Tibial artery (tissue), 4 donors: ENCODE data around the gene RNASE12.

Experiments used
- DNase-seq, 2 donors: peaks; one replicate each; pipeline ENCODE4 v3.0.0-alpha.2; 2019
- H3K27ac ChIP-seq, 2 donors: fragments of 200-600 bp; sonication (generic) in 1 of 2; 1 replicate in 1 of 2; 2 replicates in 1 of 2; pipeline ENCODE4 v1.5.1; 2018 to 2019; ENCODE audit warnings: mild to moderate bottlenecking in 1 of 2
- H3K27me3 ChIP-seq, 2 donors: fragments of 200-600 bp; sonication (generic) in 1 of 2; one replicate each; pipeline versions ENCODE4 v1.5.1 to v1.6.0; 2016 to 2019
- H3K36me3 ChIP-seq, 3 donors: fragments of 200-600 bp; sonication (generic) in 2 of 3; one replicate each; pipeline ENCODE4 v1.5.1; 2016 to 2019; ENCODE audit warnings: mild to moderate bottlenecking in 2 of 3
- H3K4me1 ChIP-seq, 4 donors: fragments of 200-600 bp; sonication (generic) in 2 of 4; 1 replicate in 3 of 4; 2 replicates in 1 of 4; pipeline ENCODE4 v1.5.1; 2016 to 2019
- H3K4me3 ChIP-seq, 2 donors: fragments of 200-600 bp; sonication (generic) in 1 of 2; 1 replicate in 1 of 2; 2 replicates in 1 of 2; pipeline ENCODE4 v1.5.1; 2018 to 2019; ENCODE audit warnings: mild to moderate bottlenecking in 2 of 2
- H3K9me3 ChIP-seq, 3 donors: fragments of 200-600 bp; sonication (generic) in 1 of 3; one replicate each; pipeline ENCODE4 v1.5.1; 2016 to 2019
- intact Hi-C: fragments of 100-400 bp; cut with DNase I; formaldehyde crosslinking; loops from one replicate; pipeline ENCODE4 v1.15.0; 2023; ENCODE audit warnings: low total_unique reads
- TF ChIP-seq, protein P1 (sequence below), 2 experiments: fragments of 200-600 bp in 1 of 2; fragments of 450-650 bp in 1 of 2; IDR thresholded peaks; one replicate each; pipeline ENCODE4 v1.5.1; 2017 to 2019; ENCODE audit warnings: antibody characterized with exemption in 2 of 2, mild to moderate bottlenecking in 1 of 2, moderate library complexity in 1 of 2

RNASE12 gene

DNA sequence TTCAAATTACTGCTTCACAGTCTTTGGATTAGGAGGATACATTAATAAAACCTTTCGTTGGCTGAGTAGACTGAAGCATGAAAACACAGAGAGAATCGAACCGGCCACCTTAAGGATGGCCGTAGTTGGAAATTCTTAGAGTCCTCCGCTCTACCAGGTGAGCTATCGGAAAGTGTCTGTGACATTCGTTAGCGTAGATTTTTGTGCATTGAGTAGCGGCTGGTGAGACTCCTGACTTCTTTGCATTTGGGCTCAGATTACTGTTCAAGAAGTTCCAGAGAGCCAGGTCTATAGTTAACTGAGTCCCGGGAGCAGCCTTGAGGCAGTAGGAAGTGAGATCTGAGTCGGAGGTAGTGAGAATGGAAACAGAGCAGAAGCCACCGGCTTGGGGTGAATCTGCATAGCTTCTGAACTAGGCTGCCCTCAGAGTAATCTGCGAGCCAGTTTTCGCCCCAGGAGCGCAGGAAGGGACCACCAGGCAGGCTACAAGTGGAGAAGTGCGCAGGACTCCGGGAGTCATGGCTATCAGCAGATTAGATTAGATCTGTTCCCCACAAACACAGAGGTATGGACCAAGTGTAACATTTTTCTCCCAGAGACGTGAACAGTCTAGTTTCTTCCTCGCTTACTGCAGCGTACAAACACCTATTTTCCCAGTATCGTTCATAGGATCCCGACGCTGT, 39.3 kb upstream of the RNASE12 start:
- H3K4me1 ChIP-seq: peaks cover 0 to 52% (median 36%) of the 10 kb centered on the region in 4 donors
- H3K9me3 ChIP-seq: no peaks in the 10 kb centered on the region
- no peaks in the 10 kb centered on the region for H3K36me3 ChIP-seq
- intact Hi-C loops: no loop called here
- DNase-seq: no peak
- H3K27me3 ChIP-seq: no peaks in the 10 kb centered on the region
- TF ChIP-seq, protein P1, sequence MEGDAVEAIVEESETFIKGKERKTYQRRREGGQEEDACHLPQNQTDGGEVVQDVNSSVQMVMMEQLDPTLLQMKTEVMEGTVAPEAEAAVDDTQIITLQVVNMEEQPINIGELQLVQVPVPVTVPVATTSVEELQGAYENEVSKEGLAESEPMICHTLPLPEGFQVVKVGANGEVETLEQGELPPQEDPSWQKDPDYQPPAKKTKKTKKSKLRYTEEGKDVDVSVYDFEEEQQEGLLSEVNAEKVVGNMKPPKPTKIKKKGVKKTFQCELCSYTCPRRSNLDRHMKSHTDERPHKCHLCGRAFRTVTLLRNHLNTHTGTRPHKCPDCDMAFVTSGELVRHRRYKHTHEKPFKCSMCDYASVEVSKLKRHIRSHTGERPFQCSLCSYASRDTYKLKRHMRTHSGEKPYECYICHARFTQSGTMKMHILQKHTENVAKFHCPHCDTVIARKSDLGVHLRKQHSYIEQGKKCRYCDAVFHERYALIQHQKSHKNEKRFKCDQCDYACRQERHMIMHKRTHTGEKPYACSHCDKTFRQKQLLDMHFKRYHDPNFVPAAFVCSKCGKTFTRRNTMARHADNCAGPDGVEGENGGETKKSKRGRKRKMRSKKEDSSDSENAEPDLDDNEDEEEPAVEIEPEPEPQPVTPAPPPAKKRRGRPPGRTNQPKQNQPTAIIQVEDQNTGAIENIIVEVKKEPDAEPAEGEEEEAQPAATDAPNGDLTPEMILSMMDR (IDR thresholded peaks at IDR 0.05): no peak
- peak overlapping the region in 1 of 2 donors; percentile 12 for H3K27ac ChIP-seq
- peak overlapping the region; percentile 11 to 48 for H3K4me3 ChIP-seq

DNA sequence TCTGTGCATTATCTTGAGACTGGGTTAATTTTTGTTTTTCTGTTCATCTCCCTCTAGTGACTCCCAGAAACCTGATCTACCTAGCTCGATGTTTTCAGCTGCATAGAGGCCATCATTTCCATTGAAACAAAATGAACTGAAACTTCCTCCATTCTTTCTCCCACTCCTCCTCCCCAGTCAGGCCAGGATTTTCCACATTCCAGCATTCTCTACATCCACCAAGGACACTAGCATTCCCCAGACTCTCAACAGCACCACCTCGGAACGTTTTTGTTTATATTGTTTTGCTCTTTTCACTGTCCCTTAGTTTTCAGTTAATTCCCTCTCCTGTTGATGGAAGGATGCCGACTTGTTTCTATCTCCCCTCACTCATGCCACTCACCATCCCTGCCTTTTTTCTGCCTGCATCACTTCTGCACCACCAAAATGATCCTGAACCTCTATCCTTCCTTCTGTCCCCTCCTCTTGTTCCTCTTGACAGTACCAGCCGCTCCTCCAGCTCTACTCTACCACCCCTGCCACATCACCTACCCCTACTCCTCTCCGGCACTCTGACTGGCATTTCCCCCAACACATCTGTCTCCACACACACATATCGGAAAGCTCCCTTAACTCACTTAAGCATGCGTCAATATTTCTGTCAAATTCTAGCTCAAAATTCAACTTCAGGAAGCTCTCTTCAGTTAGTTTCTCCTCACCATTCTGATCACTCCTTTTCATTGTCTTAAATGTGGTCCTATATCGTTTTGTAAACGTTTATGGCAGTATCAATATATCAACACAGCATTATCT, 37.1 kb upstream of the RNASE12 start:
- intact Hi-C loops: loop anchor here (5.0 kb wide), 1 partner anchor 59 kb away; the partner anchor contains the start of gene ANG
- DNase-seq: no peak

DNA sequence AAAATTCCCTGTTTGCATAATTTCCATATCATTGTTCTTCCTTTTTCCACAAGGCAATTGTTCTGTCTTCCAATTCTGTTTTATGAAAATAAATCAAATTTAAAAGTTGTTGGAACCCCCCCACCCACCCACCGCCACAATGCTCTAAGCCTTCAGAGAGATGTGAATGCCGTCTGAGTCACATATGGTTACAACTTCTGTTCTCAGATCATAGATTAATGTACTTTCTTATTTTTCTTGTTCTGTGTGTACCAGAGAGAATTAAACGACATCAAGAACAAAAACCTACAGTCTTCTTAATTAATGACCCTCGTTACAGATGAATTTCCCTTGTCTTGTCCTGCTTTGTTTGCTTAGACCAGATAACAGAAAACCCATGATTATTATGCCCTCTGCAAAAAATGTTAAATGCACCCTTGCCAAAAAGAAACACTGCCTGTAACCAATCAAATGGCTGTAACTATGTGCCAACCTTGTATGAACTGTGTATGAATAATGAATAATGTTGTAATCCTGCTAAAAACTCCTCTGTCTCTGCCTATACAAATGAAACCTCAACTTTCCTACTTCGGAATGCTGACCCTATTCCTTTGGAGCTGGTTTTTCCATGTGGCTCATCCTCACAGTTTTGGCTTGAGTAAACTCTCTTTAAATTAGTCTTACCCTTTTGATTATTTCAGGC, 36.3 kb upstream of the RNASE12 start:
- no peaks in the 10 kb centered on the region for H3K9me3 ChIP-seq
- no peak for DNase-seq
- H3K36me3 ChIP-seq: no peaks in the 10 kb centered on the region
- no peak overlapping the region for H3K4me3 ChIP-seq
- H3K27ac ChIP-seq: no peak overlapping the region
- intact Hi-C loops: loop anchor here (5.0 kb wide), 1 partner anchor 60 kb away; the partner anchor contains the start of gene ANG
- H3K4me1 ChIP-seq: peaks cover 0 to 68% (median 42%) of the 10 kb centered on the region in 4 donors
- peaks cover 0 to 4% of the 10 kb centered on the region in 2 donors for H3K27me3 ChIP-seq
- TF ChIP-seq, protein P1 (IDR thresholded peaks at IDR 0.05): no peak

More for the DNA sequence above, 37.1 kb upstream of the RNASE12 start:
- H3K4me3 ChIP-seq: no peak overlapping the region
- no peaks in the 10 kb centered on the region for H3K27me3 ChIP-seq
- no peaks in the 10 kb centered on the region for H3K9me3 ChIP-seq
- H3K36me3 ChIP-seq: no peaks in the 10 kb centered on the region
- TF ChIP-seq, protein P1 (IDR thresholded peaks at IDR 0.05): no peak
- H3K27ac ChIP-seq: no peak overlapping the region
- peaks cover 0 to 68% (median 40%) of the 10 kb centered on the region in 4 donors for H3K4me1 ChIP-seq

DNA sequence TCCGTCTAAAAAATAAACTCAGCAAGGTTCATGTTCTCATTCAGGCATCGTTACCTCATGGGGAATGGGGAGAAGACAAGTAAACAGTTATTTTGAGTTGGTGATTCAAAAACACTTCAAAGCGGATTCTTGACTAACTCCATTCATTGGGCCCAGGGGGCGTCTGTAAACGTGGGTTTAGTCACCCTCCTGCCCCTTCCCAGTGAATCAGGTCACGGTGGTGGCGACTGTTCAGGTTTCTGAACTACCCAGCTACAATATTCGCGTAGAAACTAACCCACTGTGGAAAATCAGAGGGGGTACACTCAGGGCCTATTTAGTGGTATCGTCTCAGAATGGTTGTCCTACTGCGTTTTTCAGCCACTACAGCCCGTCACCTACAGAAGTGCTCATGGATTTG, 35.1 kb upstream of the RNASE12 start:
- peaks cover 0 to 5% of the 10 kb centered on the region in 2 donors for H3K27me3 ChIP-seq
- H3K4me3 ChIP-seq: peak overlapping the region; percentile 36 to 41
- no peak overlapping the region for H3K27ac ChIP-seq
- intact Hi-C loops: loop anchor here (5.0 kb wide), 1 partner anchor 61 kb away; the partner anchor contains the start of gene ANG
- H3K36me3 ChIP-seq: no peaks in the 10 kb centered on the region
- H3K4me1 ChIP-seq: peaks cover 0 to 56% (median 30%) of the 10 kb centered on the region in 4 donors
- DNase-seq: no peak
- no peaks in the 10 kb centered on the region for H3K9me3 ChIP-seq
- TF ChIP-seq, protein P1 (IDR thresholded peaks at IDR 0.05): no peak

DNA sequence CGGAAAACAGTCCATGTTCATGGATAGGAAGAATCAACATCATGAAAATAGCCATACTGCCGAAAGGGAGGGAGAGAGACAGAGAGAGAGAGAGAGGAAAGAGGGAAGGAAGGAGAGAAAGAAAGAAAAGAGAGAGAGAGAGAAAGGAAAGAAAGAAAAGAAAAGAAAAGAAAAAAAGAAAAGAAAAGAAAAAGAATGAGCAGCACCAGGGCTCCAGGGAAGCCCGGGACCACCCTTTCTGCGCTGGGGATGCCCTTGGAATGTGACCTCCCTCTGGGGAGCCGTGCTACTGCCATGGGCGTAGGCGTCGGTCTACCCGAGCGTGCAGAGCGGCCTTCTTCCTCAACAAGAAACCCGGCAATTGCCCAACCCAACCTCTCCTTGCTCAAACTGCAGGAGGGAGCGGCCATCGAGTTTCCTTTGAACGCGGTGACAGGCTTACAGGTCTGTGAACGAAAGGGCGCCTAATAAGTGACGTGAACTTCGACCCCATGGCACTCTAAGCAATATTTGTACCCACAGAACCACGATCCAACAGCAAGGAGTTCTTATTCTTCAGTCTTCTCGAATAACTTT, 33.4 kb upstream of the RNASE12 start:
- no peaks in the 10 kb centered on the region for H3K36me3 ChIP-seq
- peaks cover 0 to 5% of the 10 kb centered on the region in 2 donors for H3K27me3 ChIP-seq
- TF ChIP-seq, protein P1 (IDR thresholded peaks at IDR 0.05): no peak
- no peaks in the 10 kb centered on the region for H3K9me3 ChIP-seq
- intact Hi-C loops: loop anchor here (5.0 kb wide), 1 partner anchor 63 kb away; the partner anchor contains the start of gene ANG
- peak overlapping the region in 1 of 2 donors; percentile 1 for H3K27ac ChIP-seq
- peak in 1 of 2 donors; percentile 65 for DNase-seq
- H3K4me1 ChIP-seq: peaks cover 0 to 48% (median 25%) of the 10 kb centered on the region in 4 donors
- H3K4me3 ChIP-seq: peak overlapping the region; percentile 36 to 41
